ENCODE data around the gene DAGLB. TPM values are rescaled to one million over a fixed set of nuclear protein-coding genes. Genes with fewer than 3 reads are reported as not detected.

DAGLB gene
- total and polyA plus RNA-seq, 2 of the 8 experiments (the other 6 are each of a cell fraction or from before 2014, with no cell fraction given), result 27.0 to 39.6 TPM

DNA sequence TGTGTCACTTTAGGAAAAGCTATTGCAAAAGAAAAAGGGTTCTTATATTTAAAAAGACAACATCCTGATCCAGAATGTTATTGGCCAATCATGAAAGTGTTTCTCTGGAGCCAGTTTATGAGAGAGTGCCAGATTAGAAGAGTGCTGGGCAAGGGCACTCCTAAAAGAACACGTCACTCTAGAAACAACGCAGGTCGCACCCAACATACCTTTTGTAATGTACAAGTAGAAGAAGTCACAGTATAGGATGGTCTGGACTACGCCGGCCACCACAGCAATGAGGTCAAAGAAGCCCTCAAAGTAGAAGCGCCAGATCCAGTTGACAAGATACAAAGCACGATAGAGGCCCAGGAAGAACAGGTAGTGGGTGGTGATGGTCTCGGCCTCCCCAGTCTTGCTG lies 18.1 kb upstream of the DAGLB start:
- Histone ChIP-seq H3K4me3 (ENCODE audit: extremely low read depth in 1 of 4, insufficient read depth in 2 of 4, low read depth in 3 of 4, low read length in 4 of 4) (no peak overlapping the region), H3K27me3 (replicated peaks in 1 of 4; ENCODE audit: control insufficient read depth in 3 of 4, extremely low read depth in 1 of 4, insufficient read depth in 3 of 4, low read length in 3 of 4) (no peaks in the 10 kb centered on the region)
- CTCF ChIA-PET (ENCODE audit: partially characterized antibody), result interaction anchor here (1.1 to 1.3 kb wide), 2 partner anchors 12 to 50 kb away, joined by 3 to 4 read pairs; no protein-coding TSS in a partner anchor

More for the DNA sequence above, 18.1 kb upstream of the DAGLB start:
- Histone ChIP-seq H3K14ac (ENCODE audit: insufficient read length) (no peak overlapping the region), H4K5ac (ENCODE audit: insufficient read length, low read depth, low read length) (no peak overlapping the region), H2BK5ac (ENCODE audit: low read depth, low read length) (no peak overlapping the region), H2AK5ac (ENCODE audit: low read depth, low read length) (no peak overlapping the region), H3K36me3 (ENCODE audit: control insufficient read depth in 2 of 4, insufficient read depth in 4 of 4, low read length in 3 of 4) (peaks cover 16 to 56% (median 43%) of the 10 kb centered on the region in 4 experiments), H4K91ac (replicated peaks; ENCODE audit: insufficient read length, low read length) (no peak overlapping the region), H3K4me2 (ENCODE audit: insufficient read depth in 1 of 2, low read depth in 2 of 2, low read length in 2 of 2) (no peak overlapping the region), H3K4ac (replicated peaks; ENCODE audit: insufficient read length, low read depth, low read length) (no peak overlapping the region), H4K8ac (ENCODE audit: extremely low read depth, insufficient read depth, low read length) (no peak overlapping the region), H3K56ac (replicated peaks; ENCODE audit: insufficient read length, low read depth, low read length) (no peak overlapping the region), H2BK12ac (ENCODE audit: low read depth, low read length) (no peak overlapping the region), H3K4me1 (replicated peaks in 1 of 4; ENCODE audit: control insufficient read depth in 3 of 4, insufficient read depth in 4 of 4, low read length in 3 of 4) (no peaks in the 10 kb centered on the region), H2AFZ (ENCODE audit: low read length) (no peak overlapping the region), H3K79me2 (ENCODE audit: control insufficient read depth in 1 of 2, insufficient read depth in 2 of 2, low read length in 2 of 2) (no peaks in the 10 kb centered on the region), H3K9me3 (ENCODE audit: insufficient read depth in 2 of 2, low read depth in 1 of 2, low read length in 1 of 2) (peaks cover 20 to 22% of the 10 kb centered on the region in 2 experiments), H3K23me2 (ENCODE audit: low read depth, low read length) (no peaks in the 10 kb centered on the region), H3K18ac (ENCODE audit: extremely low read depth, low read length) (no peak overlapping the region), H3K79me1 (ENCODE audit: low read depth, low read length) (no peaks in the 10 kb centered on the region), H3K23ac (ENCODE audit: insufficient read length) (no peak overlapping the region), H3K9ac (replicated peaks in 1 of 4; ENCODE audit: extremely low read depth in 1 of 4, low read depth in 3 of 4, low read length in 3 of 4) (no peak overlapping the region), H2BK120ac (replicated peaks; ENCODE audit: low read depth, low read length) (no peak overlapping the region), H3K27ac (ENCODE audit: low read depth, low read length) (no peak overlapping the region), H2BK20ac (ENCODE audit: low read length) (no peak overlapping the region), H4K20me1 (replicated peaks in 1 of 2; ENCODE audit: control insufficient read depth in 1 of 2, insufficient read depth in 2 of 2, low read length in 2 of 2) (peaks cover 0 to 2% of the 10 kb centered on the region in 2 experiments), H2BK15ac (ENCODE audit: low read length) (no peak overlapping the region)
- 95% methylated on average over 8 of the region's 8 CpGs; no CpG with 5 or more reads in 1 of the 2 experiments for WGBS, 2 experiments (ENCODE audit: extremely low coverage in 1 of 2, insufficient coverage in 1 of 2, insufficient read length in 1 of 2, insufficient replicate concordance in 2 of 2, low coverage in 1 of 2, low lambda C conversion rate in 2 of 2, missing lambda C conversion rate in 1 of 2)
- POLR2A ChIA-PET (ENCODE audit: partially characterized antibody), result interaction anchor here (1.2 to 1.6 kb wide), 3 partner anchors 9 to 15 kb away, joined by 3 to 6 read pairs (median 4); no protein-coding TSS in a partner anchor
- DNase-seq (ENCODE audit: low read depth in 1 of 2, low spot score in 2 of 2) (no peak), FAIRE-seq (no peak)
- TF ChIP-seq POLR2AphosphoS5 (IDR thresholded peaks at IDR 0.05; ENCODE audit: low read depth, low read length) (no peak), KDM1A (IDR thresholded peaks at IDR 0.05; ENCODE audit: borderline replicate concordance, low read length) (no peak), BRCA1 (IDR thresholded peaks at IDR 0.05; ENCODE audit: low read depth, low read length) (no peak), CREB1 (IDR thresholded peaks at IDR 0.05) (no peak), RXRA (IDR thresholded peaks at IDR 0.05; ENCODE audit: insufficient read depth, low read depth, low read length) (no peak), FOSL1 (IDR thresholded peaks at IDR 0.05; ENCODE audit: insufficient read depth, low read depth, low read length) (no peak), CEBPB (IDR thresholded peaks at IDR 0.05; ENCODE audit: low read depth, low read length) (no peak), MAFK (IDR thresholded peaks at IDR 0.05; ENCODE audit: low read depth, low read length) (no peak), CTBP2 (IDR thresholded peaks at IDR 0.05; ENCODE audit: borderline replicate concordance, insufficient read depth, insufficient read length, low read length) (no peak), JUN (IDR thresholded peaks at IDR 0.05; ENCODE audit: low read depth, low read length) (no peak), HDAC6 (IDR thresholded peaks at IDR 0.05; ENCODE audit: low read depth, low read length) (no peak), NANOG (IDR thresholded peaks at IDR 0.05; ENCODE audit: insufficient read depth, low read depth, low read length, poor library complexity, severe bottlenecking) (no peak)
- TF ChIP-seq, protein P1, sequence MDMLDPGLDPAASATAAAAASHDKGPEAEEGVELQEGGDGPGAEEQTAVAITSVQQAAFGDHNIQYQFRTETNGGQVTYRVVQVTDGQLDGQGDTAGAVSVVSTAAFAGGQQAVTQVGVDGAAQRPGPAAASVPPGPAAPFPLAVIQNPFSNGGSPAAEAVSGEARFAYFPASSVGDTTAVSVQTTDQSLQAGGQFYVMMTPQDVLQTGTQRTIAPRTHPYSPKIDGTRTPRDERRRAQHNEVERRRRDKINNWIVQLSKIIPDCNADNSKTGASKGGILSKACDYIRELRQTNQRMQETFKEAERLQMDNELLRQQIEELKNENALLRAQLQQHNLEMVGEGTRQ (IDR thresholded peaks at IDR 0.05; ENCODE audit: low read length), result no peak
